BE2C (cell line): ENCODE measurements around the gene TMEM132D.
"Not testable (repeated sequence)": the region's sequence is repeated elsewhere in the genome, so short reads cannot be mapped to it uniquely, and the experiment has no call there.

ENCODE experiments used
- DNase-seq: peaks from one replicate; pipeline ENCODE4 v3.0.0-alpha.2; 2020
- H3K27me3 ChIP-seq: fragments of 250-450 bp; sonication (Bioruptor Pico); 2 replicates; pipeline ENCODE4 v1.5.1; 2020; ENCODE audit warnings: mild to moderate bottlenecking
- H3K36me3 ChIP-seq: fragments of 250-450 bp; sonication (Bioruptor Pico); 2 replicates; pipeline ENCODE4 v1.5.1; 2020; ENCODE audit warnings: mild to moderate bottlenecking
- H3K4me1 ChIP-seq: fragments of 250-450 bp; sonication (Bioruptor Pico); 2 replicates; pipeline ENCODE4 v1.5.1; 2020
- H3K4me3 ChIP-seq: 2 replicates; pipeline ENCODE4 v1.5.1; 2011; ENCODE audit warnings: low read depth, low read length
- H3K9me3 ChIP-seq: fragments of 250-450 bp; sonication (Bioruptor Pico); 2 replicates; pipeline ENCODE4 v1.5.1; 2020
- CTCF ChIP-seq: IDR thresholded peaks from 2 replicates; pipeline ENCODE4 v1.5.1; 2012; ENCODE audit warnings: mild to moderate bottlenecking, low read depth, low read length

The TMEM132D gene

GRCh38 chr12:129552996-129553750, 350.7 kb downstream of the TMEM132D start:
- H3K4me3 ChIP-seq, result no peak overlapping the region
- no peaks in the 10 kb centered on the region for H3K36me3 ChIP-seq
- peaks cover 6% of the 10 kb centered on the region; the same call in 1 of the 2 replicates for H3K9me3 ChIP-seq
- no peak for DNase-seq
- TF ChIP-seq CTCF, result no peak
- H3K27me3 ChIP-seq, result no peaks in the 10 kb centered on the region
- no peaks in the 10 kb centered on the region for H3K4me1 ChIP-seq

GRCh38 chr12:129551441-129551840, 352.4 kb downstream of the TMEM132D start:
- no peak for TF ChIP-seq CTCF
- Histone ChIP-seq H3K9me3 (peaks cover 6% of the 10 kb centered on the region; the same call in 1 of the 2 replicates), H3K4me3 (no peak overlapping the region), H3K4me1 (no peaks in the 10 kb centered on the region), H3K36me3 (no peaks in the 10 kb centered on the region), H3K27me3 (no peaks in the 10 kb centered on the region)
- DNase-seq, result no peak

DNA sequence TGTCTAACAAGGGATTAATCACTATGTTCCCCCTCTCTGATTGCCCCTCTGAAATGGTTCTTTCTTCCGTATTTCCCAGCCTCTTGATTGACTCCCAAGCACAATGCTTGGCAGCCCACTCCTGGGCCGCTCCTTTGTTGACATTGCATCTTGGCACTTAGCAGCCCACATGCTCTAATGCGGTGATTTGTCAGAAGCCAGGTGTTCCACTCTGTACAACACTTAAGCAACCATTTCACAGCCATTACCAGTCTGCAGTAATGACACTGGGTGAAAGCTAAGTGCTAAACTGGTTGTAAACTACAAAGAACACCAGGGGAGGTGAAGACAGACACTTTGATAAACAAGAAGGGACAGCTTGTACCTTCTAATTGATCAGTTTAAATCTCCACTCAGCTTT, 353.5 kb downstream of the TMEM132D start:
- Histone ChIP-seq H3K27me3 (no peaks in the 10 kb centered on the region), H3K4me1 (no peaks in the 10 kb centered on the region), H3K9me3 (peaks cover 6% of the 10 kb centered on the region; the same call in 1 of the 2 replicates), H3K36me3 (no peaks in the 10 kb centered on the region), H3K4me3 (no peak overlapping the region)
- TF ChIP-seq CTCF, result no peak
- no peak for DNase-seq

DNA sequence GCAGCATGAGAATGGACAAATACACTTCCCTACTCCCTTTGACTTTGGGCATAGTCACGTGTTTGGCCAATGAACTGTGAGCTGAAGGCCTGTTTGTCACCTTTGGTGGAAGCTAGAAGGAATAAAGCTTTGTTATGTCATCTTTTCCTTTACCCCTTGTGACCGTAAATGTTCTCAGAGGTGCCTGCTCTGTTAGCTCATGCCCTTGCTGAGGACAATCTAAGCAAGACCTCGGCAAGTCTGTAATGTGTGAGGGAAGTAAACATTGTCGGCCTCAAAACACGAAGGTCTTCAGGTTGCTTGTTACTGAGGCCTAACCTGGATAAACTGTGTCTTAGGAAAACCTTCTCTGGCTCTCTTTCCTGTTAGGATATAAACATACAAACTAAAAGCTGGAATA, 354.2 kb downstream of the TMEM132D start:
- Histone ChIP-seq H3K4me3 (no peak overlapping the region), H3K27me3 (no peaks in the 10 kb centered on the region), H3K4me1 (no peaks in the 10 kb centered on the region), H3K9me3 (peaks cover 6% of the 10 kb centered on the region; the same call in 1 of the 2 replicates), H3K36me3 (no peaks in the 10 kb centered on the region)
- TF ChIP-seq CTCF, result no peak
- DNase-seq, result no peak

DNA sequence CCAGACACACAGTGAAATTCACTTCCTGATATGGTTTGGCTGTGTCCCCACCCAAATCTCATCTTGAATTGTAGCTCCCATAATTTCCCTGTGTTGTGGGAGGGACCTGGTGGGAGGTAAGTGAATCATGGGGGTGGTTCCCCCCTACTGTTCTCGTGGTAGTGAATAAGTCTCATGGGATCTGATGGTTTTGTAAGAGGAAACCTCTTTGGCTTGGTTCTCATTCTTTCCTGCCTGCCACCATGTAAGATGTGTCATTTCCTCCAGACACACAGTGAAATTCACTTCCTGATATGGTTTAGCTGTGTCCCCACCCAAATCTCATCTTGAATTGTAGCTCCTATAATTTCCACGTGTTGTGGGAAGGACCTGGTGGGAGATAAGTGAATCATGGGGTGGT, 354.8 kb downstream of the TMEM132D start:
- not testable (repeated sequence) for H3K9me3 ChIP-seq, H3K27me3 ChIP-seq, DNase-seq, H3K36me3 ChIP-seq, H3K4me3 ChIP-seq, H3K4me1 ChIP-seq

DNA sequence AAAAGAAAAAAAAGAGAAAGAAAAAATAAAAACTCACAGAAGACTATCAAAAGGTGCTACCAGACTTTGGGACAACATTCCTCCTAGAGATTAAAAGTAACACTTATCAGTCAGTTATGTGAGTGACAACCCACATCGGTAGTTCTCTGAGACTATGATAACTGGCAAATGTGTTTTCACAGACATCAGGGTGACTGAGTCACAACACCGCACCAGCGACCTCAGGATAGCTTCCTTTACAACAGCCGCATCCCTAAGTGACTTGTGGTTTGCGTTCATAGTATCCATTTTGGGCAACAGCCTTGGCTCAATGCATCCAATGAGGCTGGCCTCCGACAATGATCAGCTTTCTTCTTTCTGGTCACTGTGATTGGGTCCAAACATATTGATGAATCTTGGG, 359.1 kb downstream of the TMEM132D start:
- H3K4me3 ChIP-seq, result no peak overlapping the region
- no peak for TF ChIP-seq CTCF
- H3K4me1 ChIP-seq, result no peaks in the 10 kb centered on the region
- H3K36me3 ChIP-seq, result no peaks in the 10 kb centered on the region
- DNase-seq, result no peak
- no peaks in the 10 kb centered on the region; the same call in 1 of the 2 replicates for H3K9me3 ChIP-seq
- no peaks in the 10 kb centered on the region for H3K27me3 ChIP-seq
